HEK293 (cell line): Measurements from ENCODE around the gene SLC35C1.

Experiments
- CTCF ChIA-PET: fragments of 350-600 bp; formaldehyde crosslinking; extraction: SDS; loops from one replicate; lab custom pipeline; 2021; ENCODE audit warnings: antibody characterized with exemption; lab: Yijun Ruan, JAX
- POLR2A ChIA-PET: fragments of 300-600 bp; formaldehyde crosslinking; extraction: SDS; loops from one replicate; lab custom pipeline; 2020; ENCODE audit warnings: antibody characterized with exemption, inconsistent platforms; lab: Yijun Ruan, JAX
- H3K27ac ChIP-seq: fragments of 200-500 bp; sonication (Bioruptor generic); 2 replicates; pipeline ENCODE4 v1.5.1; 2014; ENCODE audit warnings: low read depth, low read length, control low read depth, inconsistent platforms; ENCODE audit errors: extremely low read depth
- H3K36me3 ChIP-seq, 2 experiments: fragments of 200-500 bp in 1 of 2; sonication (Bioruptor generic) in 1 of 2; 1 replicate in 1 of 2; 2 replicates in 1 of 2; pipeline ENCODE4 v1.5.1; 2014 to 2017; ENCODE audit warnings: inconsistent platforms in 2 of 2, low read length in 2 of 2; ENCODE audit not compliant: control insufficient read depth in 2 of 2, insufficient read depth in 1 of 2
- H3K4me1 ChIP-seq: fragments of 200-500 bp; sonication (Bioruptor generic); 2 replicates; pipeline ENCODE4 v1.5.1; 2014; ENCODE audit warnings: mild to moderate bottlenecking, low read length, inconsistent platforms; ENCODE audit not compliant: control insufficient read depth, insufficient read depth
- H3K4me3 ChIP-seq: 2 replicates; pipeline ENCODE4 v1.5.1; 2011; ENCODE audit warnings: low read depth, mild to moderate bottlenecking, control low read depth, low read length, moderate library complexity
- H3K9me3 ChIP-seq: fragments of 200-500 bp; sonication (Bioruptor generic); 2 replicates; pipeline ENCODE4 v1.5.1; 2014; ENCODE audit warnings: low read depth, low read length, inconsistent platforms; ENCODE audit not compliant: control insufficient read depth, insufficient read depth
- EGR2 ChIP-seq: fragments of 450-650 bp; formaldehyde crosslinking; IDR thresholded peaks from 2 replicates; pipeline ENCODE4 v1.5.1; 2016; ENCODE audit warnings: low read depth, missing biosample characterization, missing genetic modification characterization
- ELK4 ChIP-seq: IDR thresholded peaks from 2 replicates; pipeline ENCODE4 v1.6.1; 2011; ENCODE audit warnings: mild to moderate bottlenecking, low read depth, low read length, borderline replicate concordance
- GLIS1 ChIP-seq: fragments of 450-650 bp; formaldehyde crosslinking; IDR thresholded peaks from 2 replicates; pipeline ENCODE4 v1.5.1; 2016; ENCODE audit warnings: missing biosample characterization, missing genetic modification characterization
- KLF7 ChIP-seq: fragments of 450-650 bp; formaldehyde crosslinking; IDR thresholded peaks from 2 replicates; pipeline ENCODE4 v1.5.1; 2016; ENCODE audit warnings: missing biosample characterization, missing genetic modification characterization, borderline replicate concordance
- ZBTB1 ChIP-seq: fragments of 450-650 bp; formaldehyde crosslinking; IDR thresholded peaks from 2 replicates; pipeline ENCODE4 v1.5.1; 2016; ENCODE audit warnings: missing biosample characterization, missing genetic modification characterization
- ZBTB17 ChIP-seq: fragments of 450-650 bp; formaldehyde crosslinking; IDR thresholded peaks from 2 replicates; pipeline ENCODE4 v1.5.1; 2016; ENCODE audit warnings: missing biosample characterization, missing genetic modification characterization
- ZBTB8A ChIP-seq: fragments of 450-650 bp; formaldehyde crosslinking; IDR thresholded peaks from 2 replicates; pipeline ENCODE4 v1.5.1; 2016; ENCODE audit warnings: missing biosample characterization, missing genetic modification characterization
- ZFHX2 ChIP-seq: fragments of 450-650 bp; formaldehyde crosslinking; conservative IDR thresholded peaks from 2 replicates; pipeline ENCODE4 v1.5.1; 2016; ENCODE audit warnings: missing biosample characterization, missing genetic modification characterization
- ZNF112 ChIP-seq: fragments of 450-650 bp; formaldehyde crosslinking; IDR thresholded peaks from 2 replicates; pipeline ENCODE4 v1.5.0; 2017; ENCODE audit warnings: missing biosample characterization, missing genetic modification characterization
- ZNF16 ChIP-seq: fragments of 450-650 bp; formaldehyde crosslinking; IDR thresholded peaks from 2 replicates; pipeline ENCODE4 v1.5.1; 2016; ENCODE audit warnings: low read depth, missing biosample characterization, missing genetic modification characterization
- ZNF214 ChIP-seq: fragments of 450-650 bp; formaldehyde crosslinking; IDR thresholded peaks from 2 replicates; pipeline ENCODE4 v1.5.1; 2017; ENCODE audit warnings: missing biosample characterization, mild to moderate bottlenecking, missing genetic modification characterization, borderline replicate concordance
- ZNF292 ChIP-seq: fragments of 450-650 bp; formaldehyde crosslinking; IDR thresholded peaks from 2 replicates; pipeline ENCODE4 v1.5.1; 2016; ENCODE audit warnings: low read depth, missing biosample characterization, missing genetic modification characterization, borderline replicate concordance
- ZNF335 ChIP-seq: fragments of 450-650 bp; formaldehyde crosslinking; conservative IDR thresholded peaks from 2 replicates; pipeline ENCODE4 v1.5.1; 2016; ENCODE audit warnings: missing biosample characterization, missing genetic modification characterization
- ZNF416 ChIP-seq: fragments of 450-650 bp; formaldehyde crosslinking; IDR thresholded peaks from 2 replicates; pipeline ENCODE4 v1.5.1; 2016; ENCODE audit warnings: missing biosample characterization, missing genetic modification characterization
- ZNF514 ChIP-seq: fragments of 450-650 bp; formaldehyde crosslinking; IDR thresholded peaks from 2 replicates; pipeline ENCODE4 v1.5.1; 2016; ENCODE audit warnings: missing biosample characterization, missing genetic modification characterization
- ZNF530 ChIP-seq: fragments of 450-650 bp; formaldehyde crosslinking; IDR thresholded peaks from 2 replicates; pipeline ENCODE4 v1.5.1; 2016; ENCODE audit warnings: low read depth, missing biosample characterization, missing genetic modification characterization
- ZNF544 ChIP-seq: fragments of 450-650 bp; formaldehyde crosslinking; IDR thresholded peaks from 2 replicates; pipeline ENCODE4 v1.5.0; 2017; ENCODE audit warnings: missing biosample characterization, missing genetic modification characterization
- ZNF548 ChIP-seq: fragments of 450-650 bp; formaldehyde crosslinking; IDR thresholded peaks from 2 replicates; pipeline ENCODE4 v1.5.1; 2016; ENCODE audit warnings: missing biosample characterization, missing genetic modification characterization
- ZNF585B ChIP-seq: fragments of 450-650 bp; formaldehyde crosslinking; IDR thresholded peaks from 2 replicates; pipeline ENCODE4 v1.5.1; 2016; ENCODE audit warnings: missing biosample characterization, missing genetic modification characterization
- ZNF626 ChIP-seq: fragments of 450-650 bp; sonication (Bioruptor Pico); formaldehyde crosslinking; IDR thresholded peaks from 2 replicates; pipeline ENCODE4 v1.5.1; 2018; ENCODE audit warnings: missing biosample characterization, missing genetic modification characterization, inconsistent platforms
- ZNF776 ChIP-seq: fragments of 450-650 bp; formaldehyde crosslinking; IDR thresholded peaks from 2 replicates; pipeline ENCODE4 v1.5.0; 2017; ENCODE audit warnings: missing biosample characterization, missing genetic modification characterization, borderline replicate concordance
- ZNF837 ChIP-seq: fragments of 450-650 bp; formaldehyde crosslinking; IDR thresholded peaks from 2 replicates; pipeline ENCODE4 v1.5.1; 2016; ENCODE audit warnings: missing biosample characterization, missing genetic modification characterization
- ZSCAN18 ChIP-seq: fragments of 450-650 bp; formaldehyde crosslinking; IDR thresholded peaks from 2 replicates; pipeline ENCODE4 v1.5.1; 2016; ENCODE audit warnings: missing biosample characterization, missing genetic modification characterization
- TF ChIP-seq, protein P1 (sequence below): fragments of 450-650 bp; formaldehyde crosslinking; IDR thresholded peaks from 2 replicates; pipeline ENCODE4 v1.5.1; 2016; ENCODE audit warnings: missing biosample characterization, missing genetic modification characterization

Gene SLC35C1

DNA sequence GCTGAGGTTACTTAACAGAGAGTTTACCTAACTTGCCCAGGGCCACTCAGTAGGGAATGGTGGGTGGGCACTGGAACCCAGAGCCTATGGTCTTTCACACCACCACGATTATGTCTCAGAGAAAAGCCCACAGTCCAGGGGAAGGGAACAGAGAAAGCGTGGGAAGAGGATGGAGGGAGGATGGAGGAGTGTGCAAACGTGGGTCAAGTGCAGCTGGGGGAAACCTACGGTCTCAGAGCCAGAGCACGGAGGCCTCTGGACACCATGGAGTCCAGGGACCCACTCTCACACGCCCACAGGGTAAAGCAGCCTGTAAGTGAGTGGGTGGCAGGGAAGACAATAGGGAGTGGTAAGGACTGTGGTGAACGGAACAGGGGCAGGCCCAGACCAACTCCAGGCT lies 47.3 kb upstream of the SLC35C1 start:
- POLR2A ChIA-PET: no interaction called here
- H3K27ac ChIP-seq: no peak overlapping the region
- no peaks in the 10 kb centered on the region for H3K9me3 ChIP-seq
- no peak overlapping the region for H3K4me3 ChIP-seq
- TF ChIP-seq KLF7 (tag by site-specific recombination) (no peak), EGR2 (tag by site-specific recombination) (peak; percentile 95), ZNF514 (tag by site-specific recombination) (no peak), ZNF776 (tag by site-specific recombination) (no peak), ZFHX2 (tag by site-specific recombination) (peak; percentile 88), ZNF335 (tag by site-specific recombination) (no peak)
- TF ChIP-seq, protein P1, sequence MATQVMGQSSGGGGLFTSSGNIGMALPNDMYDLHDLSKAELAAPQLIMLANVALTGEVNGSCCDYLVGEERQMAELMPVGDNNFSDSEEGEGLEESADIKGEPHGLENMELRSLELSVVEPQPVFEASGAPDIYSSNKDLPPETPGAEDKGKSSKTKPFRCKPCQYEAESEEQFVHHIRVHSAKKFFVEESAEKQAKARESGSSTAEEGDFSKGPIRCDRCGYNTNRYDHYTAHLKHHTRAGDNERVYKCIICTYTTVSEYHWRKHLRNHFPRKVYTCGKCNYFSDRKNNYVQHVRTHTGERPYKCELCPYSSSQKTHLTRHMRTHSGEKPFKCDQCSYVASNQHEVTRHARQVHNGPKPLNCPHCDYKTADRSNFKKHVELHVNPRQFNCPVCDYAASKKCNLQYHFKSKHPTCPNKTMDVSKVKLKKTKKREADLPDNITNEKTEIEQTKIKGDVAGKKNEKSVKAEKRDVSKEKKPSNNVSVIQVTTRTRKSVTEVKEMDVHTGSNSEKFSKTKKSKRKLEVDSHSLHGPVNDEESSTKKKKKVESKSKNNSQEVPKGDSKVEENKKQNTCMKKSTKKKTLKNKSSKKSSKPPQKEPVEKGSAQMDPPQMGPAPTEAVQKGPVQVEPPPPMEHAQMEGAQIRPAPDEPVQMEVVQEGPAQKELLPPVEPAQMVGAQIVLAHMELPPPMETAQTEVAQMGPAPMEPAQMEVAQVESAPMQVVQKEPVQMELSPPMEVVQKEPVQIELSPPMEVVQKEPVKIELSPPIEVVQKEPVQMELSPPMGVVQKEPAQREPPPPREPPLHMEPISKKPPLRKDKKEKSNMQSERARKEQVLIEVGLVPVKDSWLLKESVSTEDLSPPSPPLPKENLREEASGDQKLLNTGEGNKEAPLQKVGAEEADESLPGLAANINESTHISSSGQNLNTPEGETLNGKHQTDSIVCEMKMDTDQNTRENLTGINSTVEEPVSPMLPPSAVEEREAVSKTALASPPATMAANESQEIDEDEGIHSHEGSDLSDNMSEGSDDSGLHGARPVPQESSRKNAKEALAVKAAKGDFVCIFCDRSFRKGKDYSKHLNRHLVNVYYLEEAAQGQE (tag by site-specific recombination): no peak
- no peaks in the 10 kb centered on the region for H3K36me3 ChIP-seq
- H3K4me1 ChIP-seq: no peaks in the 10 kb centered on the region
- CTCF ChIA-PET: interaction anchor here (1.4 kb wide), 1 partner anchor 14 kb away, joined by 5 read pairs; no protein-coding TSS in a partner anchor

- ChIA-PET CTCF (interaction anchor here (1.6 kb wide), 1 partner anchor 10 kb away, joined by 8 read pairs; no protein-coding TSS in a partner anchor), POLR2A (no interaction called here)
- no peaks in the 10 kb centered on the region for H3K36me3 ChIP-seq
Observed at GRCh38 chr11:45761659-45762058, 43.3 kb upstream of the SLC35C1 start.

GRCh38 chr11:45765107-45765668 lies 39.8 kb upstream of the SLC35C1 start:
- no peaks in the 10 kb centered on the region for H3K9me3 ChIP-seq
- no peaks in the 10 kb centered on the region for H3K4me1 ChIP-seq
- no peak overlapping the region for H3K27ac ChIP-seq
- H3K4me3 ChIP-seq: no peak overlapping the region
- POLR2A ChIA-PET: no interaction called here
- CTCF ChIA-PET: interaction anchor here (0.6 to 1.7 kb wide), 2 partner anchors 58 to 395 kb away, joined by 3 to 13 read pairs; no protein-coding TSS in a partner anchor
- H3K36me3 ChIP-seq: no peaks in the 10 kb centered on the region
- TF ChIP-seq ZBTB8A (tag by site-specific recombination) (no peak), ZBTB1 (tag by site-specific recombination) (no peak), ZBTB17 (no peak), ZNF214 (tag by site-specific recombination) (no peak), ZNF112 (tag by site-specific recombination) (no peak), ZNF530 (tag by site-specific recombination) (no peak), ELK4 (no peak), ZNF626 (tag by site-specific recombination) (no peak), ZNF837 (tag by site-specific recombination) (no peak), ZNF548 (tag by site-specific recombination) (no peak), GLIS1 (no peak), ZNF16 (tag by site-specific recombination) (no peak), ZSCAN18 (no peak), ZNF544 (tag by site-specific recombination) (no peak), ZNF585B (tag by site-specific recombination) (no peak)

More at GRCh38 chr11:45761659-45762058, 43.3 kb upstream of the SLC35C1 start:
- H3K27ac ChIP-seq: no peak overlapping the region
- no peaks in the 10 kb centered on the region for H3K4me1 ChIP-seq
- no peak overlapping the region for H3K4me3 ChIP-seq
- TF ChIP-seq ZNF292 (no peak), ZNF416 (tag by site-specific recombination) (no peak)
- no peaks in the 10 kb centered on the region for H3K9me3 ChIP-seq
